GM10248 (cell line): ENCODE results near the gene RNF20.

Source experiments
- CTCF ChIA-PET: fragments of 300-600 bp; sonication (Branson Sonifier 250); formaldehyde crosslinking; extraction: SDS; loops from one replicate; lab custom pipeline; 2021; ENCODE audit warnings: antibody characterized with exemption; lab: Yijun Ruan, JAX
- POLR2A ChIA-PET: fragments of 350-650 bp; sonication (Branson Sonifier 250); formaldehyde crosslinking; extraction: SDS; loops from one replicate; lab custom pipeline; 2020; ENCODE audit warnings: antibody characterized with exemption; lab: Yijun Ruan, JAX
- DNase-seq: peaks from one replicate; pipeline ENCODE4 v3.0.0; 2012; ENCODE audit errors: extremely low spot score
- TF ChIP-seq, protein P1 (sequence below): IDR thresholded peaks from 2 replicates; pipeline ENCODE4 v1.5.1; 2012; ENCODE audit warnings: mild to moderate bottlenecking, low read depth; ENCODE audit errors: extremely low read depth, missing control alignments, control extremely low read depth

RNF20 gene

DNA sequence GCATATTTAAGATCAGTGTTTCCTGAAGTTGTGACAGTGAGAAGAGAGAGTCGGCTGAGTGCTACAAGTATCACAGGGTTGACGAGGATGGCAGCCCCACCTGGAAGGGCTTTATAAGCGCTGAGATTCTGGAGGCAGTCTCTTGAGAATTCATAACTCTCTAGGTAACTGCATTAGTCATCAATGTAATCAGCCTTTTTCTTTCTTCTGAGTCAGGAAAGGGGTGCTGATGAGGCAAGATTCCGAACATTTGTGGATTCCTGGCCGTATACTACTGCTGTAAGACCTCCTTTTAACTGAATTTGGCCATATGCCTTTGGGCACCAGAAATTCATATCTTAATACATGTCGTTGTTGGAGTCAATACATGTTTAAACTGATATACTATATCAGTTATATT, 6.6 kb upstream of the RNF20 start:
- TF ChIP-seq, protein P1, sequence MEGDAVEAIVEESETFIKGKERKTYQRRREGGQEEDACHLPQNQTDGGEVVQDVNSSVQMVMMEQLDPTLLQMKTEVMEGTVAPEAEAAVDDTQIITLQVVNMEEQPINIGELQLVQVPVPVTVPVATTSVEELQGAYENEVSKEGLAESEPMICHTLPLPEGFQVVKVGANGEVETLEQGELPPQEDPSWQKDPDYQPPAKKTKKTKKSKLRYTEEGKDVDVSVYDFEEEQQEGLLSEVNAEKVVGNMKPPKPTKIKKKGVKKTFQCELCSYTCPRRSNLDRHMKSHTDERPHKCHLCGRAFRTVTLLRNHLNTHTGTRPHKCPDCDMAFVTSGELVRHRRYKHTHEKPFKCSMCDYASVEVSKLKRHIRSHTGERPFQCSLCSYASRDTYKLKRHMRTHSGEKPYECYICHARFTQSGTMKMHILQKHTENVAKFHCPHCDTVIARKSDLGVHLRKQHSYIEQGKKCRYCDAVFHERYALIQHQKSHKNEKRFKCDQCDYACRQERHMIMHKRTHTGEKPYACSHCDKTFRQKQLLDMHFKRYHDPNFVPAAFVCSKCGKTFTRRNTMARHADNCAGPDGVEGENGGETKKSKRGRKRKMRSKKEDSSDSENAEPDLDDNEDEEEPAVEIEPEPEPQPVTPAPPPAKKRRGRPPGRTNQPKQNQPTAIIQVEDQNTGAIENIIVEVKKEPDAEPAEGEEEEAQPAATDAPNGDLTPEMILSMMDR = no peak
- POLR2A ChIA-PET = no interaction called here
- CTCF ChIA-PET = interaction anchor here (0.8 to 3.5 kb wide), 6 partner anchors 11 to 407 kb away, joined by 3 to 13 read pairs (median 4); no protein-coding TSS in a partner anchor
- DNase-seq = no peak

DNA sequence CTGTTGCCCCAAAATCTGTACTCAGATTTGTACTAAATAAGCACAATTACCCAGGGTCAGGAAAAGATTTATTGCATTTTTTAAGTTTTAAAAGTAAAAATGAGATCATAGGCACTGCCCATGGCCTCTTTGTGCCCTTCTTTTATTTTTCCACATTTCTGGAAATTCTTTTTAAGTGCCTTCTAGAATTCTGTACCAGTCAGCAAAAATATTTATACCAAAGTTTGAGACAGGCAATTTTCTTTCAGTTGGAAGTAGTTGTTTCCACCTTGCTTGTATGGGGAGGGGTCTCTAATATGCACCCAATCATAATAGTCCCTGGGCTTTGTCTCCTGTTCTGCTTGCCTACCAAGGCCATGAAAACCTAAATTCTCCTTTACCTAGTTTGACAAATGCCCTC, 5.6 kb upstream of the RNF20 start:
- ChIA-PET CTCF (interaction anchor here (0.8 to 3.5 kb wide), 7 partner anchors 10 to 408 kb away, joined by 3 to 13 read pairs (median 4); no protein-coding TSS in a partner anchor), POLR2A (no interaction called here)
- no peak for DNase-seq
- TF ChIP-seq, protein P1 = no peak

DNA sequence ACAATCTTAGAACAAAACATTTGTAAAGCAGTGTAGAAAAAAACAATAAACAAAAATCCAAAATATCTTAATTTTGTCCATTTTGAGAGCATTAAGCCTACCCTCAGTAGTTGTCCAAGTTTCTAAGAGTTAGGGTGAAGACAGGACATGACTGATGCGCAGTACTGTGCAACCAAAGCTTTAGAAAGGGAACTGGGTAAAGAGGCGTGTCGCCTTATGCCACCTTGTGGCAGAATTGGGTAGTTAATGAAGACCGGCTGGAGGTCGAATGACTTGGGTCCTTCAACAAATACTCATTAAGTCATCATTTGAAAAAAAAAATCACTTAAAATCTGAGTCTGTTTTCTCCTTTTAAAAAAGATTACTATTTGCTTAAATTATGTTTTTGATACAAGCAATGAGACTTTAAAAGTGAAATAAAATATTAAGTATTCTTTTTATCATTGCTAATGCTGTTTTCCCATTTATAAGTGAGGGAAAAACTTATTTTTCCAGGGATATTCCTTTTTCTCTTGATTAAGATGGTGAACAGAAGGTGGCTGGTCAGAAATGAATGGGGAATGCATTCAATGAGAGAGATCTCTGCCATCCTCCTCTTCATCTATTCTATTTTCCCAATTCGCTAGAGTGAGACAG, 3.5 kb upstream of the RNF20 start:
- DNase-seq = peak; percentile 70
- ChIA-PET POLR2A (no interaction called here), CTCF (interaction anchor here (0.6 to 3.6 kb wide), 24 partner anchors 11 to 928 kb away, joined by 3 to 49 read pairs (median 4); partner anchors contain the start of gene ALDOB)
- TF ChIP-seq, protein P1 = peak; percentile 77

DNA sequence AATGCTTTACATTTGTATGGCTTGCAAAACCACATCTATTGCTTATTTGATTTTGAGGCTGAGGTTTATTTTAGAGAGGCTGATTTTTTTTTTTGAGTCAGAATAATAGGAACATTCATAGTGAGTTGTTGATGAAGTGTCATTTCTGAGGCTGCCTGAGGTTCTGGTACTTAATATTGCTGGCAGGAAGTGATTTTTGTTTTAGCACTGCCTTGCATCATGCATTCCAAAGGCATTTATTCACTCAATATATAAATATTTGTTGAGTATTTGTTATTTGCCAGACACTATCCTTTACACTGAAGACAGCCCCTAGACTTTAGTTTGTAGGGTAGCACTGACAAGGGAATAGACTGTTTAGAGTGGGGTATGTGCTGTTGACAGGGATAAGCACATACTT, 2.7 kb downstream of the RNF20 start:
- TF ChIP-seq, protein P1 = no peak
- ChIA-PET CTCF (interaction anchor here (1.0 to 2.0 kb wide), 2 partner anchors 10 to 88 kb away, joined by 3 to 5 read pairs; no protein-coding TSS in a partner anchor), POLR2A (no interaction called here)
- DNase-seq = no peak

DNA sequence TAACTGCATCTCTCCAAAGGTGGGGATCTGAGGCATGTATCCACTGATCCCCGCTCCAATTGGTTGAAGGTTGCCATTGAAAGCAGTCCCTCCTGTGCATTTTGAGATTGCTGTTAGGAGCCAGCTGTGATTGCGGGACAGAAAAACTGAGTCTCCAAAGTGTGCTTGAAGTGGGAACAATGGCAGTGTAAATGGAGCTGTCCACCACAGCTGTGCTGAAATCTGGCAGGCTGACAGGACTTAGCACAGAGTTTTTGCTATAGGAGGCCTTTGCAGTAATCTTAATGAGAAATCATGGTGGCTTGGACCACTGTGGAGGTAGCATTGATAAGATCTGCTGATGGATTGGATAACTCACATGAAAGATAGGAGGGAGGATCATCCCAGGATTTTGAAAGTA, 3.3 kb downstream of the RNF20 start:
- ChIA-PET POLR2A (no interaction called here), CTCF (interaction anchor here (1.0 to 2.0 kb wide), 5 partner anchors 9 to 88 kb away, joined by 3 to 7 read pairs (median 4); no protein-coding TSS in a partner anchor)
- TF ChIP-seq, protein P1 = no peak
- no peak for DNase-seq

DNA sequence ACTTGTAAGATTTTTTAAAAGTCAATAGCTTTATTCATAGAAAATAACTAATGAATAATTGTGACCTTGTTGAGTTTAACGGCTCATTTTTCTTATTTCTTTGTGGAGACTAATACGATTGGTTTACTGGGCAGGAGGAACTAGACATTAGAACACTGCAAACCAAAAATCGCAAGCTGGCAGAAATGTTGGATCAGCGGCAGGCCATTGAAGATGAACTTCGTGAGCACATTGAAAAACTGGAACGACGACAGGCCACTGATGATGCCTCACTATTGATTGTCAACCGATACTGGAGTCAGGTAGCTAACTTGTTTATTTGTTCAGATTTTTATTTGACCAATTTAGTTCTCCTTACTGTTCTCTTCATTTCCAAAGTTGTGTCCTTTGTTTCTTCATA, 6.4 kb downstream of the RNF20 start:
- POLR2A ChIA-PET = no interaction called here
- CTCF ChIA-PET = interaction anchor here (2.7 kb wide), 1 partner anchor 11 kb away, joined by 11 read pairs; no protein-coding TSS in a partner anchor
- TF ChIP-seq, protein P1 = no peak
- no peak for DNase-seq
